Measurements from ENCODE around the gene DEPDC5. TPM values are rescaled to one million over a fixed set of nuclear protein-coding genes. Genes with fewer than 3 reads are reported as not detected.

The DEPDC5 gene
- total and polyA plus RNA-seq, 9 of the 15 experiments (the other 6 are each of a cell fraction or from before 2014, with no cell fraction given), result 2.3 to 12.3 (median 10.7) TPM

DNA sequence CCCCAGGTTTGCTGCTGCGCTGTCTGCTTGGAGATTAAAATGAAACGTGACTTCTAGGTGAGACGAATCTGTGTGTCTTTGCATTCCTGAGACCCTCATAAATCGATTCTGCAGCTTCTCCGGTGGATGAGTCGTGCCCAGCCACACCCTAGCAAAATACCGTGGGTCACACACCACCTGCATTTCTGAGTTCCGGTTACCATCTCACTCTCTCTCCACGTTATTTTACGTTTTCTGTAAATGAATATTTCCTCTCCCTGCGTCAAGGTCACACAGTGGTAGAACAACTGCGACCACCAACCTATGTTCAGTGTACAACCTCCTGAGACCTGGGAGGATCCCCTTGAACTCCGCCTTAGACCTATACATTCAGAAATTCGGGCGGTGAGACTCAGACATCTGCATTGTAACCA is 191.6 kb downstream of the DEPDC5 start:
- 1% methylated on average over 14 of the region's 15 CpGs for WGBS (ENCODE audit: insufficient coverage, low coverage, missing lambda C conversion rate)
- no peak for FAIRE-seq
- in situ Hi-C loops (cut with MboI), result loop anchor here (5.0 kb wide), 1 partner anchor 73 kb away; no protein-coding TSS in a partner anchor
- TF ChIP-seq TAF9B (IDR thresholded peaks at IDR 0.05; ENCODE audit: partially characterized antibody) (no peak), CHD4 (IDR thresholded peaks at IDR 0.05; ENCODE audit: insufficient read depth, insufficient replicate concordance, low read depth, low read length, poor library complexity, severe bottlenecking) (no peak), ZNF707 (CRISPR knock-in tag; conservative IDR thresholded peaks at IDR 0.05) (no peak), POLR3A (IDR thresholded peaks at IDR 0.05; ENCODE audit: borderline replicate concordance, extremely low read depth, insufficient read depth, insufficient read length) (no peak), ZNF354B (CRISPR knock-in tag; IDR thresholded peaks at IDR 0.05) (no peak)
- TF ChIP-seq, protein P1, sequence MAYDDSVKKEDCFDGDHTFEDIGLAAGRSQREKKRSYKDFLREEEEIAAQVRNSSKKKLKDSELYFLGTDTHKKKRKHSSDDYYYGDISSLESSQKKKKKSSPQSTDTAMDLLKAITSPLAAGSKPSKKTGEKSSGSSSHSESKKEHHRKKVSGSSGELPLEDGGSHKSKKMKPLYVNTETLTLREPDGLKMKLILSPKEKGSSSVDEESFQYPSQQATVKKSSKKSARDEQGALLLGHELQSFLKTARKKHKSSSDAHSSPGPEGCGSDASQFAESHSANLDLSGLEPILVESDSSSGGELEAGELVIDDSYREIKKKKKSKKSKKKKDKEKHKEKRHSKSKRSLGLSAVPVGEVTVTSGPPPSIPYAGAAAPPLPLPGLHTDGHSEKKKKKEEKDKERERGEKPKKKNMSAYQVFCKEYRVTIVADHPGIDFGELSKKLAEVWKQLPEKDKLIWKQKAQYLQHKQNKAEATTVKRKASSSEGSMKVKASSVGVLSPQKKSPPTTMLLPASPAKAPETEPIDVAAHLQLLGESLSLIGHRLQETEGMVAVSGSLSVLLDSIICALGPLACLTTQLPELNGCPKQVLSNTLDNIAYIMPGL (CRISPR knock-in tag; IDR thresholded peaks at IDR 0.05), result no peak
- TF ChIP-seq, protein P2, sequence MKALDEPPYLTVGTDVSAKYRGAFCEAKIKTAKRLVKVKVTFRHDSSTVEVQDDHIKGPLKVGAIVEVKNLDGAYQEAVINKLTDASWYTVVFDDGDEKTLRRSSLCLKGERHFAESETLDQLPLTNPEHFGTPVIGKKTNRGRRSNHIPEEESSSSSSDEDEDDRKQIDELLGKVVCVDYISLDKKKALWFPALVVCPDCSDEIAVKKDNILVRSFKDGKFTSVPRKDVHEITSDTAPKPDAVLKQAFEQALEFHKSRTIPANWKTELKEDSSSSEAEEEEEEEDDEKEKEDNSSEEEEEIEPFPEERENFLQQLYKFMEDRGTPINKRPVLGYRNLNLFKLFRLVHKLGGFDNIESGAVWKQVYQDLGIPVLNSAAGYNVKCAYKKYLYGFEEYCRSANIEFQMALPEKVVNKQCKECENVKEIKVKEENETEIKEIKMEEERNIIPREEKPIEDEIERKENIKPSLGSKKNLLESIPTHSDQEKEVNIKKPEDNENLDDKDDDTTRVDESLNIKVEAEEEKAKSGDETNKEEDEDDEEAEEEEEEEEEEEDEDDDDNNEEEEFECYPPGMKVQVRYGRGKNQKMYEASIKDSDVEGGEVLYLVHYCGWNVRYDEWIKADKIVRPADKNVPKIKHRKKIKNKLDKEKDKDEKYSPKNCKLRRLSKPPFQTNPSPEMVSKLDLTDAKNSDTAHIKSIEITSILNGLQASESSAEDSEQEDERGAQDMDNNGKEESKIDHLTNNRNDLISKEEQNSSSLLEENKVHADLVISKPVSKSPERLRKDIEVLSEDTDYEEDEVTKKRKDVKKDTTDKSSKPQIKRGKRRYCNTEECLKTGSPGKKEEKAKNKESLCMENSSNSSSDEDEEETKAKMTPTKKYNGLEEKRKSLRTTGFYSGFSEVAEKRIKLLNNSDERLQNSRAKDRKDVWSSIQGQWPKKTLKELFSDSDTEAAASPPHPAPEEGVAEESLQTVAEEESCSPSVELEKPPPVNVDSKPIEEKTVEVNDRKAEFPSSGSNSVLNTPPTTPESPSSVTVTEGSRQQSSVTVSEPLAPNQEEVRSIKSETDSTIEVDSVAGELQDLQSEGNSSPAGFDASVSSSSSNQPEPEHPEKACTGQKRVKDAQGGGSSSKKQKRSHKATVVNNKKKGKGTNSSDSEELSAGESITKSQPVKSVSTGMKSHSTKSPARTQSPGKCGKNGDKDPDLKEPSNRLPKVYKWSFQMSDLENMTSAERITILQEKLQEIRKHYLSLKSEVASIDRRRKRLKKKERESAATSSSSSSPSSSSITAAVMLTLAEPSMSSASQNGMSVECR (CRISPR knock-in tag; IDR thresholded peaks at IDR 0.05), result no peak

More for the DNA sequence above, 191.6 kb downstream of the DEPDC5 start:
- H3K9ac ChIP-seq (ENCODE audit: insufficient read depth in 1 of 2, low read depth in 2 of 2, low read length in 2 of 2), result peak overlapping the region; percentile 96 to 97
- H4K20me1 ChIP-seq (replicated peaks; ENCODE audit: control insufficient read depth, insufficient read depth, low read length), result peaks cover 9% of the 10 kb centered on the region; the same call in 1 of the 2 replicates
- ATAC-seq, result no peak
- H3K36me3 ChIP-seq (ENCODE audit: control insufficient read depth, insufficient read depth, low read length), result peaks cover 48% of the 10 kb centered on the region
- H3K9me1 ChIP-seq (ENCODE audit: control insufficient read depth, insufficient read depth, low read length), result peaks cover under 1% of the 10 kb centered on the region
- peak overlapping the region; percentile 96 for H3K4me2 ChIP-seq (ENCODE audit: insufficient read depth, low read length)
- H3K4me1 ChIP-seq (replicated peaks in 1 of 2; ENCODE audit: control insufficient read depth in 2 of 2, insufficient read depth in 2 of 2, low read length in 2 of 2), result peaks cover 22 to 31% of the 10 kb centered on the region in 2 experiments
- ChIA-PET CTCF (ENCODE audit: low intra/inter-chr PET ratio) (interaction anchor here (0.6 to 1.4 kb wide), 2 partner anchors 72 to 280 kb away, joined by 3 to 7 read pairs; no protein-coding TSS in a partner anchor), POLR2A (interaction anchor here (0.6 to 1.4 kb wide), 4 partner anchors 9 to 389 kb away, joined by 3 read pairs; no protein-coding TSS in a partner anchor)
- peak overlapping the region; percentile 98 for H3K27ac ChIP-seq (ENCODE audit: extremely low read depth, low read depth, low read length)
- no peaks in the 10 kb centered on the region for H3K9me3 ChIP-seq (replicated peaks; ENCODE audit: control insufficient read depth, insufficient read depth, low read depth, low read length)
- H3K79me2 ChIP-seq (ENCODE audit: control insufficient read depth, insufficient read depth, low read length), result peaks cover 60% of the 10 kb centered on the region
- peak overlapping the region; percentile 96 for H3K4me3 ChIP-seq
- no TSS peak for BruUV-seq (replicated peaks)
- DNase-seq (ENCODE audit: extremely low read depth in 1 of 4, low spot score in 3 of 4), result no peak
- intact Hi-C loops (cut with micrococcal nuclease), result loop anchor here (5.0 kb wide), 1 partner anchor 193 kb away; the partner anchor contains the start of genes DEPDC5 and PRR14L
- H3K27me3 ChIP-seq (ENCODE audit: control insufficient read depth in 2 of 2, insufficient read depth in 2 of 2, low read length in 2 of 2), result no peaks in the 10 kb centered on the region
- H2AFZ ChIP-seq (ENCODE audit: low read depth, low read length), result no peak overlapping the region

Data from K562 (cell line).